SK-N-MC (cell line): ENCODE measurements around the gene SHISA6.

Experiments used
- EZH2 ChIP-seq: fragments of 200-600 bp; sonication (generic); IDR thresholded peaks from one replicate; pipeline ENCODE4 v1.6.1; 2017; ENCODE audit warnings: antibody characterized with exemption
- POLR2AphosphoS5 ChIP-seq: IDR thresholded peaks from 2 replicates; pipeline ENCODE4 v1.6.1; 2012; ENCODE audit warnings: mild to moderate bottlenecking, low read depth, low read length, borderline replicate concordance

GRCh38 chr17:11245791-11246190 is 4.8 kb downstream of the SHISA6 start:
- TF ChIP-seq EZH2 (no peak), POLR2AphosphoS5 (no peak)
